ES-I3 (cell line): Measurements from ENCODE around the gene FAF2.

ENCODE experiments used
- H3K36me3 ChIP-seq: 2 replicates; pipeline ENCODE4 v1.6.1; 2013; ENCODE audit warnings: mild to moderate bottlenecking, low read length, control low read depth, moderate library complexity; ENCODE audit not compliant: insufficient read depth
- H3K4me1 ChIP-seq: 2 replicates; pipeline ENCODE4 v1.6.1; 2013; ENCODE audit warnings: mild to moderate bottlenecking, control low read depth, low read length; ENCODE audit not compliant: insufficient read depth
- H3K9ac ChIP-seq: 2 replicates; pipeline ENCODE4 v1.6.1; 2013; ENCODE audit warnings: low read depth, mild to moderate bottlenecking, low read length, moderate library complexity
- H3K9me3 ChIP-seq: 2 replicates; pipeline ENCODE4 v1.6.1; 2013; ENCODE audit warnings: mild to moderate bottlenecking, low read length, moderate library complexity; ENCODE audit not compliant: control insufficient read depth, insufficient read depth

Gene FAF2

DNA sequence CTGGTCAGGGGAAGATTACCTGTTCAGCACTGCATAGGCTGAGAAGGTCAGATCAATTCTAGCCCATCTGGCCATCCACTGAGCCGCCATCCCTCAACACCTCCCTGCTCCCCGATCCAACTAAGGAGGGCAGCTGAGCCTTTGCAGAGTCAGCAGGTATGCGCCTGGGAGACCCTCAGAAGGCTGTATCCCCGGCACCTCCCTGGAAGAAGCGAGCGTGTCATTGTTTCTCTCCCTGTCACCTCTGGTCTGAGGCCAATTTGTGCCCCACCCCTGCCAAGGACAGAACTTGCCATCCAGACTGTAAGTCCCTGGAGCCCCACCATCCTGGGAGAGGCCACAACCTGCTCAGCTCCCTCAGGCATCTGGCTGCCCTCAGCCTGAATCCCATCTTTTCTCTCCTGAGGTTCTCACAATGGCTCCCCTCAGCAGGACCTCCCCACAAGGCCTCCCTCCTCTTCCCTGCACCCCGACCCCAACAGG, 34.4 kb upstream of the FAF2 start:
- H3K9ac ChIP-seq = no peak overlapping the region
- no peaks in the 10 kb centered on the region; the same call in 1 of the 2 replicates for H3K4me1 ChIP-seq
- H3K36me3 ChIP-seq = no peaks in the 10 kb centered on the region
- no peaks in the 10 kb centered on the region for H3K9me3 ChIP-seq

DNA sequence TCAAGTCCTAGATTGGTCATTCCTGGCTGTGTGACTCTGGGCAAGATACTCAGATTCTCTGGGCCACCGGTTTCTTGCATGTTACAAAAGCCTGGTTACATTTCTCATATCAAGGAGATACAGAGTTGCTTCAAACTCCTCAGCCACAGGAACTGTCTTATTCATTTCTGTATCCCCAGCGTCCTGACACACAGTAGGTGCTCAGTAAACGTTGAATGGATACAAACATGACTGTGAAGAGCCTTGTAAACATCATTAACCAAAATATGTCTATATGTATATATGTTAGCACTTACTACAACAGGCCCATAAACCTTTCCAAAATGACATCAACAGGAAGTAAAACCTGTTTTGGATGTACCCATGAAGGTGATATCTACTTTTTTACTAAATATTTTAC, 33.5 kb upstream of the FAF2 start:
- H3K9ac ChIP-seq = no peak overlapping the region
- H3K36me3 ChIP-seq = no peaks in the 10 kb centered on the region
- H3K9me3 ChIP-seq = no peaks in the 10 kb centered on the region
- H3K4me1 ChIP-seq = no peaks in the 10 kb centered on the region; the same call in 1 of the 2 replicates

DNA sequence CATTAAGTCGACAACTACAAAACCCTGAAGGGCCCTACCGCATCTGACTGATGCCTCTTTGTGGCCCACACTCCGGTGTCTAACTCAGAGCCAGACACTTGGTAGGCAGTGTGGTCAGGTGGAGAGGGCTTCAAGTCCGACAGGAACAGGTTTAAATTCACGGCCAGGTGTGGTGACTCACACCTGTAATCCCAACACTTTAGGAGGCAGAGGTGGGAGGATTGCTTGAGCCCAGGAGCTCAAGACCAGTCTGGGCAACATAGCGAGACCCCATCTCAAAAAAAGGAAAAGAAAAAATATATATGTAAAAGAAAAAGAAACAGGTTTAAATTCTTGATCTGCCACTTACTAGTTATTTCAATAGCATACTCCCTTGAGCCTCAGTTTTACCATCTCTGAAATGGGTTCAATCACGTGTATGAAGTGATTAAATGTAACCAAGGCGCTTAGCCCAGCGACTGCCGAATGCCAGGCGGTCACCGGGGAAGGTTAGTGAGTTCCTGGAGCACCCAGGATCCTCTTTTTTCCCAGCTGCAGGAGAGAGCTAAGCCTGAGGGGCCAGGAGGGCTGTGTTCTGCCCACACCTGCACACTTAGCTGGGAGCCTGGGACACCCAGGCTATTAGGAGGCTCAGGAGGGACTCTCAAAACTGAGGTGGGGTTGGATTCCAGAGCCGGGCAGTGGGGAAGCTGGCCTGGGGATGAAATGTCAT, 32.8 kb upstream of the FAF2 start:
- no peaks in the 10 kb centered on the region for H3K9me3 ChIP-seq
- peak overlapping the region; percentile 83 for H3K9ac ChIP-seq
- no peaks in the 10 kb centered on the region; the same call in 1 of the 2 replicates for H3K4me1 ChIP-seq
- no peaks in the 10 kb centered on the region for H3K36me3 ChIP-seq

DNA sequence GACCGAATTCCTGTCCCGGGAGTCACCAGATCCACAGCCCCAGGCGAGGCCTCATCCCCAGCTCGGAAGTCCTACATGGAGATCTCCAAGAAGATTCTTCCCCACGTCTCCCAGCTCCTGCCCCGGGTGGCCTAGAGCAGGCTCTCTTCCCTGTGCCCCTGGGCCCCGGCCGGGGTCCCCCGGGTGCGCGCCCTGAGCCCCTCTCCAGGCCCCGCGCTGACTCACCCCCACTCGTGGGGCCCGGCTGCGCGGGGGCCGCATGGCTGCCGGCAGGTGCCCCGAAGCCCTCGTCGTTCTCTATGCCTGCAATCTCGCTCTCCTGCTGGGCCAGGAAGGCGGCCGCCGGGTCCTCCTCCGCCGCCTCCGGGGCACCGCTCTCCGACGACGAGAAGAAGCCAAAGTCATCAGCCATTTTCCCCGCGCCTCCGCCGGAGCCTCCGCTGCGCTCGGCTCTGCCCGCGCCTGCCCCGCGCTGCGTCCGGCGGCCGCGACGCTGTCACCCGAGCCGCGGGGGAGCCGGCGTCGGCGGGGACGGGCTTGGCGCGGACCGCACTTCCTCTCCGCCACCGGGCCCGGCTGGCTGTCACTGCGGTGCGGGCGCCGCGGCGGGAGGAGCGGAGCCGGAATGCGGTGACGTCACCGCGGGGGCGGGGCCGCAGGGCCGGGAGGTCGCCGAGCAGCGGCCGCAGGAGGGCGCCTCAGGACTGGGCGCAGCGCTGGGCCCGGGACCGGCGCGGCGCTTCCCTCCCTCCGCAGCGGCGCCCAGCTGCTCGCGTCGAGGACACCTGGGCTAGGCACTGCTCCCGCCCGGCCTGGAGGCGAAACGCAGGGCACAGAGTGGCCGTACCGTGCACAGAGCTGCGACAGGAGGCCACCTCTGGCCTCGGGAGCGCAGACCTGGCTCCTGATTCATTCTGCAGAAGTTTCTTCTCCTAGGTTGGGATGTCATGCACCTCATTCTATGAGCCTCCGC, 31.9 kb upstream of the FAF2 start, which contains the start of gene CLTB:
CLTB (minus strand) TSS at position 588 of the 973 bp plus-strand sequence; CDS start at position 412, 176 bp downstream.
- no peaks in the 10 kb centered on the region for H3K36me3 ChIP-seq
- peak within 1 kb of the TSS; percentile 83 for H3K9ac ChIP-seq
- H3K9me3 ChIP-seq = no peaks in the 10 kb centered on the region
- no peaks in the 10 kb centered on the region; the same call in 1 of the 2 replicates for H3K4me1 ChIP-seq

DNA sequence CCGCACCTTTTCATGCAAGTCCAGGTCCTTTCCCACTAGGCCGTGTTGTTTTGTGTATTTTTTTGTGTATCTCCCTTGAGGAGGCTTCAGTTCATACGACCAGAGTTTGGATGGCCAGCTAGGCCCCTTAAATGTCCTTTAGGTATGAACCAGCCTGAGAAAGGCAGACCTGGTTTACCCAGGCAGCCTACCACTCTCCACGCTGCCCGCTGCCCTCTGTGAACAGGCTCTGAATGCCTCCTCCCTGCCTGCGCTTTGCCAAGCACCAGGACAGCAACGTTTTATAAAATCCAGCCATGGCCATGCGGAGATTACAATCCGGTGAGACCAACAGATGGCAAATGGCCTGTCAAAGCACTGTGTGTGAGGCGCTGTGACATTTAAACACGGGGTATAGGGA, 31.2 kb upstream of the FAF2 start:
- no peaks in the 10 kb centered on the region; the same call in 1 of the 2 replicates for H3K4me1 ChIP-seq
- H3K9me3 ChIP-seq = no peaks in the 10 kb centered on the region
- H3K9ac ChIP-seq = peak overlapping the region; percentile 3; the same call in 1 of the 2 replicates
- no peaks in the 10 kb centered on the region for H3K36me3 ChIP-seq

DNA sequence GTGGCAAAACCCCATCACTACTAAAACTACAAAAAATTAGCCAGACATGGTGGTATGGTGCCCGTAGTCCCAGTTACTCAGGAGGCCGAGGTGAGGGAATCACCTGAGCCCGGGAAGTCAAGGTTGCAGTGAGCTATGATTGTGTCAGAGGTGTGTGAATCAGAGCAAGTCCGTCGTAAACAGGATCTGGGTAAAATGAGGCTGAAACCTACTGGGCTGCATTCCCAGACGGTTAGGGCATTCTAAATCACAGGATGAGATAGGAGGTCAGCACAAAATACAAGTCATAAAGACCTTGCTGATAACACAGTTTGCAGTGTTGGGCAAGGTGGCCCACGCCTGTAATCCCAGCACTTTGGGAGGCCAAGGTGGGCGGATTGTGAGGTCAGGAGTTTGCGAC, 29.9 kb upstream of the FAF2 start:
- no peaks in the 10 kb centered on the region for H3K9me3 ChIP-seq
- H3K4me1 ChIP-seq = no peaks in the 10 kb centered on the region; the same call in 1 of the 2 replicates
- no peaks in the 10 kb centered on the region for H3K36me3 ChIP-seq
- no peak overlapping the region for H3K9ac ChIP-seq

DNA sequence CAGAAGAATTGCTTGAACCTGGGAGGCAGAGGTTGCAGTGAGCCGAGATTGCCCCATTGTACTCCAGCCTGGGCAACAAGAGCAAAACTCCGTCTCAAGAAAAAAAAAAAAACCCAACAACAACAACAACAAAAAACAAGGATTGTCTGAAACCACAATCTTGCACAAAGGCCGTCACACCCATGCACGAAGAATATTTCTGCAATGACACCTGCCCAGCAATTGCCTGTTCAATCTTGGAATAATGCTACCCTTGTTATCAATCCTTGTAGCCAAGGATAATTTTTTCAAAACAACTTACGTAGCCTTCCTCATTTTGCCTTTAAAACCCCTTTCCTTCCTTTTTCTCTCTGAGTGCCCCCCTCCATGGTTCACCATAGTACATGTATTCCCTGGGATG, 28.1 kb upstream of the FAF2 start:
- Histone ChIP-seq H3K9me3 (no peaks in the 10 kb centered on the region), H3K36me3 (no peaks in the 10 kb centered on the region), H3K4me1 (no peaks in the 10 kb centered on the region), H3K9ac (no peak overlapping the region)

DNA sequence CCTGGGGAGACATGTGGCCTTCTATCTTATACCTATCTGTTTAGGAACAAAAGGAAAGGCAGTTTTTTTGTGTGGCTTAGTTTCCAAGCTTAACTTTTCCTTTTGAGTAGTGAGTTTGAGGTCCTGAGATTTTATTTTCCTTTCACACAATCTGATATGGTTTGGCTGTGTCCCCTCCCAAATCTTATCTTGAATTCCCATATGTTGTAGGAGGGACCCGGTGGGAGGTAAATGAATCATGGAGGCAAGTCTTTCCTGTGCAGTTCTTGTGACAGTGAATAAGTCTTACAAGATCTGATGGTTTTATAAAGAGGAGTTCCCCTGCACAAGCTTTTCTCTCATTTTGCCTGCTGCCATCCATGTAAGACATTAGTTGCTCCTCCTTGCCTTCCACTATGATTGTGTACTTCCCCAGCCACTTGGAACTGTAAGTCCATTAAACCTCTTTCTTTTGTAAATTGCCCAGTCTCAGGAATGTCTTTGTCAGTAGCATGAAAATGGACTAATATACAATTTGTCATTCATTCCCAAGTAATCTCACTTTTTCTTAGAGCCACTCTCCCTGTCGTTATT, 27.1 kb upstream of the FAF2 start:
- H3K36me3 ChIP-seq = no peaks in the 10 kb centered on the region
- no peak overlapping the region for H3K9ac ChIP-seq
- H3K4me1 ChIP-seq = no peaks in the 10 kb centered on the region
- peaks cover 2% of the 10 kb centered on the region for H3K9me3 ChIP-seq

DNA sequence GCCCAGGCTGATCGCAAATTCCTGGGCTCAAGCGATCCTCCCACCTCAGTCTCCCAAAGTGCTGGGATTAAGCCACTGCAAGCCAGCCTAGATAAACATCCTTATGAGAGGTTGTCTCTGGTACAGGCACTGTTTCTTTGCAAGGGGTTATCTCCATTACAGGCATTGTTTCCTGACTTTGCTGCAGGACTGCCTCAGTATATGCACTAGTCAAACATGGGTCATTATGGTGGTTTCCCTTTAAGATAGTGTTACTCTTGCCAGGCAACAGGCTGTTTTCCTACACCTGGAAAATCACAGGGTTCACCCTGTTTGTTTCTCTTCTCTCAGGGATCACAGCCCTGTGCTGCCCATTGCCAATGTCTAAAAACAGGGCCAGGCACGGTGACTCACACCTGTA, 24.0 kb upstream of the FAF2 start:
- no peaks in the 10 kb centered on the region for H3K36me3 ChIP-seq
- H3K9ac ChIP-seq = no peak overlapping the region
- H3K9me3 ChIP-seq = peaks cover 2% of the 10 kb centered on the region
- H3K4me1 ChIP-seq = no peaks in the 10 kb centered on the region

DNA sequence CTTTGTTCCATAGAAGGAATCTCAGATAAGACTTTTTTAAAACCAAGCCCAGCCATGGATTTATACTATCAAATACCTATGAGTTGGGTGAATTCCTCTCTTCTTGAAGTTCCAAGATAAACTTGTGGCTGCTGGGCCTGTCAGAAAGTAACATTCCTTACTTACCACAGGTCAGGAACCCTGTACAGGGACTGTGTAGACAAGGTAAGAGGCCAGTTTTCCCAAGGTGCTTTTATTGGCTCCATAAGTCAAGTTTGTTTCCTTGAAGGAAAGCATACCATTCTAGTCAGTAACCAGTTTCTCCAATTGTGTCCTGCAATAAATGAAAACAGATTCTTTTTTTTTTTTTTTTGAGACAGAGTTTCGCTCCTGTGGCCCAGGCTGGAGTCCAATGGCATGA, 23.0 kb upstream of the FAF2 start:
- Histone ChIP-seq H3K9ac (no peak overlapping the region), H3K9me3 (peaks cover 2% of the 10 kb centered on the region)

DNA sequence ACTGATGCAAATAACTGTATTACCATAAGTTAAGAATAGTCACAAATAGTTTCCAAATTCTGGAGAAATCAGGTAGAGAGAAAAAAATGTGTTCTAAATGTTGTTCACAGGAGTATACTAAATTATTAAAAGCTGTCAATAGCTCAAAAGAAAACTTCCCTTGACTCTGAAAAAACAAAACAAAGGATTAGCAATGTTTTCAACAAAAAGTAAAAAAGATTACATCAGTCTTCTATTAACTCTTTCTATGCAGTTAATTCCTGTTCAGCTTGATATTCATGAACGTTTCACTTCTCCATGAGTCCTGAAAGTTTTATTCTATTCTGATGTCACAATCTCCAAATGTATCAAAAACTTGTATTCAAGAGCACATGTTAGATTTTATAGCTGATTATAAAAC, 22.4 kb upstream of the FAF2 start:
- Histone ChIP-seq H3K9ac (no peak overlapping the region), H3K9me3 (peaks cover 2% of the 10 kb centered on the region), H3K36me3 (no peaks in the 10 kb centered on the region), H3K4me1 (no peaks in the 10 kb centered on the region)

More for the DNA sequence above, 23.0 kb upstream of the FAF2 start:
- H3K4me1 ChIP-seq = no peaks in the 10 kb centered on the region
- no peaks in the 10 kb centered on the region for H3K36me3 ChIP-seq

DNA sequence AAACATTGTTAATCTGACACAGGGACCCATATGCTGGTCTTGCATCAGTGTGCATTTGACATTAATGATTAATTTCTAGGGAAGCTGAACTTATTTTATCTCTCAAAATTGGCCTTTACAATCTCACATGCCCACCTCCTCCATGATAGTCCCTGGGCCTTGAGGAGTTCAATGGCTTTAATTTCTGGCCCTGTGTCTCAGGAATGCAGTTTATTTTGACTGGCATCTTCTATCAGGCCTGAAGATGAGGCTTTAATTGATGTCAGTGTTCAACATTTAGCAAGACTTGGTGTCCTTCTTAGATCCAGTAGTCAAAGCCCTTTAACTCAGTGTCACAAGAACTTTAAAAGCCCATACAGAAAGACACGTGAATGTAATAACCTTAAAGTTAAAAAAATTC, 21.3 kb upstream of the FAF2 start:
- no peaks in the 10 kb centered on the region for H3K4me1 ChIP-seq
- H3K9me3 ChIP-seq = peaks cover 2% of the 10 kb centered on the region
- no peak overlapping the region for H3K9ac ChIP-seq
- H3K36me3 ChIP-seq = no peaks in the 10 kb centered on the region

DNA sequence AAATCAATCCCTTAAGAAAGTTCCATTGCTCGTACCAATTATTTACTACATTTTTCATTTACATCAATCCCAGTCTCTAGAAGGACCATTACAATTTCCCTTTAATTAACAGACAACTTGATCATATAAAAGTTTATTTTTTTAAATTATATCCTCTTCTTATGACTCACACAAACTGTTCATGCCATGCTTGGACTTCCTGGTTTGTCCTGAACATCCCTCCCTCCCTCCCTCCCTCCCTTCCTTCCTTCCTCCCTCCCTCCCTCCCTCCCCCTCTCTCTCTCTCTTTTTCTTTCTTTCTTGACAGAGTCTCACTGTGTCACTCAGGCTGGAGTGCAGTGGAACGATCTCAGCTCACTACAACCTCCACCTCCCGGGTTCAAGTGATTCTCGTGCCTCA, 20.2 kb upstream of the FAF2 start:
- H3K9me3 ChIP-seq = peaks cover 6% of the 10 kb centered on the region

DNA sequence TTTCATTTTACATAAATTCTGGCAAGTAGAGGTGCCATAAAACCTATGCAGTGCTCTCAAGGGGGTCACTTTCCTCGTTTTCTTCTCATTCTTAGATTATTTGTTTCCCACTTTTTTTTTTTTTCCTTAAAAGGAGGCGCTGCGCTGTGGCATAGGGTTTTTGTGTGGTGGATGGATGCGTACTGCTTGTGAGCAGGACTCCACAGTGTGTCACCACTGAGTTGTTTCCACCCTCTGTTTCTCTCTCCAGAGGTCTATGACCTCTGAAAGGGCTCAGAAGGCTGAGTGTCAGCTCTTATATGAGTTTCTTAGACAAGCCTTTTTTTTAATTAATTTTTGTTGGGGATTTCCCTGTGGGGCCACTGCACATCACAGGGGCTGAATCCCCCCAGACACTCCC, 18.2 kb upstream of the FAF2 start:
- H3K36me3 ChIP-seq = no peaks in the 10 kb centered on the region
- no peaks in the 10 kb centered on the region for H3K4me1 ChIP-seq
- H3K9me3 ChIP-seq = peaks cover 6% of the 10 kb centered on the region
- no peak overlapping the region for H3K9ac ChIP-seq

More for the DNA sequence above, 20.2 kb upstream of the FAF2 start:
- H3K4me1 ChIP-seq = no peaks in the 10 kb centered on the region
- no peak overlapping the region for H3K9ac ChIP-seq
- no peaks in the 10 kb centered on the region for H3K36me3 ChIP-seq
